GM10266 (cell line): ENCODE results near the gene ITPR2.

Source experiments
- DNase-seq: peaks from one replicate; pipeline ENCODE4 v3.0.0; 2012; ENCODE audit errors: extremely low spot score
- TF ChIP-seq, protein P1 (sequence below): IDR thresholded peaks from 2 replicates; pipeline ENCODE4 v1.5.1; 2012; ENCODE audit warnings: mild to moderate bottlenecking, low read depth; ENCODE audit not compliant: control insufficient read depth, insufficient read depth; ENCODE audit errors: missing control alignments

The ITPR2 gene

GRCh38 chr12:26383041-26383440, 450.0 kb downstream of the ITPR2 start:
- TF ChIP-seq, protein P1, sequence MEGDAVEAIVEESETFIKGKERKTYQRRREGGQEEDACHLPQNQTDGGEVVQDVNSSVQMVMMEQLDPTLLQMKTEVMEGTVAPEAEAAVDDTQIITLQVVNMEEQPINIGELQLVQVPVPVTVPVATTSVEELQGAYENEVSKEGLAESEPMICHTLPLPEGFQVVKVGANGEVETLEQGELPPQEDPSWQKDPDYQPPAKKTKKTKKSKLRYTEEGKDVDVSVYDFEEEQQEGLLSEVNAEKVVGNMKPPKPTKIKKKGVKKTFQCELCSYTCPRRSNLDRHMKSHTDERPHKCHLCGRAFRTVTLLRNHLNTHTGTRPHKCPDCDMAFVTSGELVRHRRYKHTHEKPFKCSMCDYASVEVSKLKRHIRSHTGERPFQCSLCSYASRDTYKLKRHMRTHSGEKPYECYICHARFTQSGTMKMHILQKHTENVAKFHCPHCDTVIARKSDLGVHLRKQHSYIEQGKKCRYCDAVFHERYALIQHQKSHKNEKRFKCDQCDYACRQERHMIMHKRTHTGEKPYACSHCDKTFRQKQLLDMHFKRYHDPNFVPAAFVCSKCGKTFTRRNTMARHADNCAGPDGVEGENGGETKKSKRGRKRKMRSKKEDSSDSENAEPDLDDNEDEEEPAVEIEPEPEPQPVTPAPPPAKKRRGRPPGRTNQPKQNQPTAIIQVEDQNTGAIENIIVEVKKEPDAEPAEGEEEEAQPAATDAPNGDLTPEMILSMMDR = no peak
- no peak for DNase-seq

GRCh38 chr12:26380897-26381296, 452.1 kb downstream of the ITPR2 start:
- TF ChIP-seq, protein P1 = no peak
- no peak for DNase-seq

GRCh38 chr12:26379777-26380467, 453.1 kb downstream of the ITPR2 start:
- TF ChIP-seq, protein P1 = no peak
- no peak for DNase-seq

GRCh38 chr12:26378711-26379110, 454.3 kb downstream of the ITPR2 start:
- TF ChIP-seq, protein P1 = no peak
- no peak for DNase-seq

GRCh38 chr12:26374934-26375680, 457.9 kb downstream of the ITPR2 start:
- TF ChIP-seq, protein P1 = no peak
- DNase-seq = no peak

DNA sequence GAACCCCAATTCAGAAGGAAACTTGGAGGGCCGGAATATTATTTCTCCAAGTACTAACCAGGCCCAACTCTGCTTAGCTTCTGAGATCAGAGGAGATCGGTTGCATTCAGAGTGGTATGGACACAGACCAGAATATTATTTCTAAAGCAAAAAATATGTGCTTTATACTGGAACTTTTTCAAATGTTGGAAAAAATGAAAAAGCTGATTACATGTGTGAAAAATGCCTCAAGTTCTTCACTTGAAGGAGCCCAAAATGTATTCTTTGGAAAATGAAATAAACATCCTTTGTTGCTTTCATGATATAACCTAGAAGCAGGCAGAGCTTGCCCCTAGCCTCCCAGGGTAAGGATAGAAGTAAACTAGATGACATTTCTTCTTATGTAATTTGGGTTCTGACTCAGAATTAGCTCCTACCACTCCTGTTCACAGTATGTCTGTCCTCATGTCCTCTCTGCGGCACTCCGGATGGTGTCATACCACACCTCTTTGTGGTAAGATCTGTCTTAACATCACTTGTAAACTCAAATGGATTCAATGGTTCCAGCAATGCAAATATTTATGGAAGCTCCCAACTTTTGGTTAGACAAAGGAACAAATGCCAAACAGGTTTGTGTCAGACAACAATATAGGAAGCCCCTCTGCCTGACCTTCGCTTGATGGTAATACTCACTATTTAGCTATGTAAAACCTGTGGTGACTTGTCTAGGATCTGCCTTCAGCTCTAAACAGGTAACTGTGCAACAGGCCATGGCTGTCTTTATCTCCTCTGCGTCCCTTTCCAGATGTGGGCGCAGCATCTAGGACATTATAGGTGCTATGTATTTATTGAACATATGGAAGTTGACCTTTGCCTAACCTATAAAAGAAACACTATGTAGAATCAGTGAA, 459.1 kb downstream of the ITPR2 start:
- TF ChIP-seq, protein P1 = no peak
- no peak for DNase-seq

- DNase-seq = no peak
These were observed 460.1 kb downstream of the ITPR2 start for GRCh38 chr12:26372866-26373265.

More at GRCh38 chr12:26372866-26373265, 460.1 kb downstream of the ITPR2 start:
- TF ChIP-seq, protein P1 = no peak
